Parathyroid adenoma (tissue), 2 donors: ENCODE results near the gene SEBOX.

Source experiments
- H2AFZ ChIP-seq: fragments of 300-600 bp; sonication (generic); one replicate; pipeline ENCODE4 v1.7.0; 2017; ENCODE audit warnings: antibody characterized with exemption, mild to moderate bottlenecking
- H3K27ac ChIP-seq: fragments of 300-600 bp; sonication (generic); one replicate; pipeline ENCODE4 v1.7.0; 2017
- H3K27me3 ChIP-seq: fragments of 300-600 bp; sonication (generic); one replicate; pipeline ENCODE4 v1.7.0; 2017; ENCODE audit warnings: low read length; ENCODE audit not compliant: control insufficient read depth, insufficient read depth
- H3K36me3 ChIP-seq: fragments of 300-600 bp; sonication (generic); one replicate; pipeline ENCODE4 v1.7.0; 2017; ENCODE audit warnings: low read length; ENCODE audit not compliant: control insufficient read depth, insufficient read depth
- H3K4me1 ChIP-seq: fragments of 300-600 bp; sonication (generic); one replicate; pipeline ENCODE4 v1.7.0; 2017; ENCODE audit warnings: control low read depth
- H3K4me2 ChIP-seq: fragments of 300-600 bp; sonication (generic); one replicate; pipeline ENCODE4 v1.7.0; 2017; ENCODE audit warnings: low read length
- H3K4me3 ChIP-seq: fragments of 300-600 bp; sonication (generic); one replicate; pipeline ENCODE4 v1.7.0; 2017; ENCODE audit warnings: low read depth, low read length
- H3K79me2 ChIP-seq: fragments of 300-600 bp; sonication (generic); one replicate; pipeline ENCODE4 v1.7.0; 2017; ENCODE audit warnings: control low read depth
- H3K9ac ChIP-seq: fragments of 300-600 bp; sonication (generic); one replicate; pipeline ENCODE4 v1.7.0; 2017; ENCODE audit warnings: mild to moderate bottlenecking
- H3K9me3 ChIP-seq: fragments of 300-600 bp; sonication (generic); one replicate; pipeline ENCODE4 v1.7.0; 2017; ENCODE audit warnings: low read length; ENCODE audit not compliant: control insufficient read depth
- CTCF ChIP-seq: fragments of 300-600 bp; sonication (generic); IDR thresholded peaks from one replicate; pipeline ENCODE4 v1.7.0; 2017; ENCODE audit warnings: antibody characterized with exemption, mild to moderate bottlenecking
- donor health status: primary hyperparathyroidism.

The SEBOX gene

GRCh38 chr17:28398280-28398981, 33.4 kb upstream of the SEBOX start:
- no peaks in the 10 kb centered on the region for H3K27me3 ChIP-seq
- no peak overlapping the region for H2AFZ ChIP-seq
- H3K9ac ChIP-seq = no peak overlapping the region
- H3K4me2 ChIP-seq = no peak overlapping the region
- no peaks in the 10 kb centered on the region for H3K36me3 ChIP-seq
- H3K79me2 ChIP-seq = no peaks in the 10 kb centered on the region
- H3K4me3 ChIP-seq = no peak overlapping the region
- H3K27ac ChIP-seq = no peak overlapping the region
- no peaks in the 10 kb centered on the region for H3K4me1 ChIP-seq
- TF ChIP-seq CTCF = no peak
- no peaks in the 10 kb centered on the region for H3K9me3 ChIP-seq

GRCh38 chr17:28397687-28398279, 32.8 kb upstream of the SEBOX start:
- no peaks in the 10 kb centered on the region for H3K27me3 ChIP-seq
- no peaks in the 10 kb centered on the region for H3K4me1 ChIP-seq
- H3K4me2 ChIP-seq = no peak overlapping the region
- no peaks in the 10 kb centered on the region for H3K79me2 ChIP-seq
- H2AFZ ChIP-seq = no peak overlapping the region
- no peak for TF ChIP-seq CTCF
- H3K9me3 ChIP-seq = no peaks in the 10 kb centered on the region
- H3K36me3 ChIP-seq = no peaks in the 10 kb centered on the region
- H3K4me3 ChIP-seq = no peak overlapping the region
- H3K9ac ChIP-seq = no peak overlapping the region
- no peak overlapping the region for H3K27ac ChIP-seq

GRCh38 chr17:28397275-28397674, 32.3 kb upstream of the SEBOX start:
- H3K4me1 ChIP-seq = no peaks in the 10 kb centered on the region
- no peak overlapping the region for H3K27ac ChIP-seq
- no peak overlapping the region for H3K4me2 ChIP-seq
- no peaks in the 10 kb centered on the region for H3K36me3 ChIP-seq
- no peaks in the 10 kb centered on the region for H3K79me2 ChIP-seq
- H3K9me3 ChIP-seq = no peaks in the 10 kb centered on the region
- H3K9ac ChIP-seq = no peak overlapping the region
- no peak overlapping the region for H3K4me3 ChIP-seq
- no peak for TF ChIP-seq CTCF
- no peak overlapping the region for H2AFZ ChIP-seq
- H3K27me3 ChIP-seq = no peaks in the 10 kb centered on the region

GRCh38 chr17:28396635-28397239, 31.7 kb upstream of the SEBOX start:
- Histone ChIP-seq H3K79me2 (no peaks in the 10 kb centered on the region), H3K4me3 (no peak overlapping the region), H3K9me3 (no peaks in the 10 kb centered on the region), H3K4me2 (no peak overlapping the region), H3K27me3 (no peaks in the 10 kb centered on the region), H3K36me3 (no peaks in the 10 kb centered on the region), H3K4me1 (no peaks in the 10 kb centered on the region), H3K9ac (no peak overlapping the region), H2AFZ (no peak overlapping the region), H3K27ac (no peak overlapping the region)
- no peak for TF ChIP-seq CTCF
